ENCODE results near the gene ANO7.

- TF ChIP-seq PATZ1 (CRISPR knock-in tag; IDR thresholded peaks at IDR 0.05; ENCODE audit: borderline replicate concordance): no peak
- no peak for TF ChIP-seq CSDC2 (CRISPR knock-in tag; IDR thresholded peaks at IDR 0.05)
- no peak for TF ChIP-seq ARNTL (CRISPR knock-in tag; IDR thresholded peaks at IDR 0.05; ENCODE audit: borderline replicate concordance, low read depth)
- no peak for TF ChIP-seq ISL1 (CRISPR knock-in tag; IDR thresholded peaks at IDR 0.05)
- TF ChIP-seq TSHZ2 (CRISPR knock-in tag; IDR thresholded peaks at IDR 0.05): no peak
- no peak for TF ChIP-seq OSR1 (CRISPR knock-in tag; IDR thresholded peaks at IDR 0.05)
- no peak for TF ChIP-seq ESRRG (CRISPR knock-in tag; IDR thresholded peaks at IDR 0.05)
- TF ChIP-seq RARB (CRISPR knock-in tag; IDR thresholded peaks at IDR 0.05): no peak
Observed at GRCh38 chr2:241229563-241230401, 41.3 kb downstream of the ANO7 start.

Data from SK-N-SH treated with all-trans-retinoic acid at 6 μM for 48 hours (cell line).